Stomach (tissue), 4 donors: ENCODE measurements around the gene NALCN.

Source experiments
- CTCF ChIP-seq, 7 experiments: fragments of 450-650 bp in 4 of 7; fragments of 200-600 bp in 3 of 7; sonication (generic) in 3 of 7; IDR thresholded peaks; one replicate each; pipeline ENCODE4 v1.5.1; 2016 to 2019; ENCODE audit warnings: antibody characterized with exemption in 7 of 7, control low read depth in 2 of 7, mild to moderate bottlenecking in 1 of 7
- POLR2A ChIP-seq, 4 donors: fragments of 450-650 bp; IDR thresholded peaks; one replicate each; pipeline ENCODE4 v1.6.1; 2016; ENCODE audit warnings: antibody characterized with exemption in 4 of 4, control low read depth in 2 of 4, mild to moderate bottlenecking in 1 of 4, moderate library complexity in 1 of 4
- POLR2AphosphoS5 ChIP-seq, 3 donors: sonication (generic); formaldehyde crosslinking; IDR thresholded peaks; one replicate each; pipeline ENCODE4 v1.6.1; 2016; ENCODE audit warnings: antibody characterized with exemption in 3 of 3

DNA sequence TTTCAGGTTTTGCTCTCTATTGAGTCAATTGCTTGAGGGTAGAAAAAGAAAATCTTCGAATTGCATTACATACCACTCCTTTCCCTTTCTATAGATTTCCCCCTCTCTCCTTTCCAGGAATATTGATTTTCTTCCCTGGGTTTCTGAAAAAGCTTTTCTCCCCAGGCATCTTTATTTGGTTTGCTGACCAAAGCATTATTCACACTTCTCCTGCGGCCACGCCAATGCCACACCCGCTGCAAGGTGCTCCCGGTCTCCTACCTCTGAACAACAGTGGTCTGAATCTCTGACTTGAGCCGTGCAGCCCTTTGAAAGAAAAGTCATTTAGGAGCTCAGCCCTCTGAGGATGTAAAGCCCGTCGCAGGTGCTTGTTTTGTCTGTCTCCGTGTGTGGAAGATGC, 390.8 kb downstream of the NALCN start:
- TF ChIP-seq CTCF (IDR thresholded peaks at IDR 0.05), result no peak
- TF ChIP-seq POLR2AphosphoS5 (IDR thresholded peaks at IDR 0.05), result no peak
- TF ChIP-seq POLR2A (IDR thresholded peaks at IDR 0.05), result no peak
